ENCODE data around the gene WWOX. TPM values are rescaled to one million over a fixed set of nuclear protein-coding genes. Genes with fewer than 3 reads are reported as not detected.

The WWOX gene
- polyA plus RNA-seq, 2 of the 4 experiments (the other 2 are of a cell fraction): 16.0 to 17.2 TPM

- no peak for FAIRE-seq
- TF ChIP-seq KDM1A (IDR thresholded peaks at IDR 0.05; ENCODE audit: low read depth): no peak
- TF ChIP-seq POLR2AphosphoS2 (conservative IDR thresholded peaks at IDR 0.05; ENCODE audit: low read length): no peak
- TF ChIP-seq NR3C1 (IDR thresholded peaks at IDR 0.05): no peak
- TF ChIP-seq FOSB (CRISPR knock-in tag; IDR thresholded peaks at IDR 0.05): no peak
- ATAC-seq: no peak
- POLR2A ChIA-PET: no interaction called here
- Histone ChIP-seq H3K4me1 (no peaks in the 10 kb centered on the region), H3K4me2 (no peak overlapping the region), H3K27ac (no peak overlapping the region), H3K4me3 (no peak overlapping the region), H3K9me3 (peaks cover 17% of the 10 kb centered on the region)
- 85% methylated on average over 5 of the region's 5 CpGs for WGBS (ENCODE audit: missing lambda C conversion rate)
- CTCF ChIA-PET: interaction anchor here (0.8 to 1.7 kb wide), 2 partner anchors 25 to 75 kb away, joined by 3 to 6 read pairs; no protein-coding TSS in a partner anchor
- no peak for DNase-seq (ENCODE audit: low read depth in 1 of 2, low spot score in 1 of 2)
Measured at GRCh38 chr16:78161023-78161729, 61.7 kb downstream of the WWOX start.

DNA sequence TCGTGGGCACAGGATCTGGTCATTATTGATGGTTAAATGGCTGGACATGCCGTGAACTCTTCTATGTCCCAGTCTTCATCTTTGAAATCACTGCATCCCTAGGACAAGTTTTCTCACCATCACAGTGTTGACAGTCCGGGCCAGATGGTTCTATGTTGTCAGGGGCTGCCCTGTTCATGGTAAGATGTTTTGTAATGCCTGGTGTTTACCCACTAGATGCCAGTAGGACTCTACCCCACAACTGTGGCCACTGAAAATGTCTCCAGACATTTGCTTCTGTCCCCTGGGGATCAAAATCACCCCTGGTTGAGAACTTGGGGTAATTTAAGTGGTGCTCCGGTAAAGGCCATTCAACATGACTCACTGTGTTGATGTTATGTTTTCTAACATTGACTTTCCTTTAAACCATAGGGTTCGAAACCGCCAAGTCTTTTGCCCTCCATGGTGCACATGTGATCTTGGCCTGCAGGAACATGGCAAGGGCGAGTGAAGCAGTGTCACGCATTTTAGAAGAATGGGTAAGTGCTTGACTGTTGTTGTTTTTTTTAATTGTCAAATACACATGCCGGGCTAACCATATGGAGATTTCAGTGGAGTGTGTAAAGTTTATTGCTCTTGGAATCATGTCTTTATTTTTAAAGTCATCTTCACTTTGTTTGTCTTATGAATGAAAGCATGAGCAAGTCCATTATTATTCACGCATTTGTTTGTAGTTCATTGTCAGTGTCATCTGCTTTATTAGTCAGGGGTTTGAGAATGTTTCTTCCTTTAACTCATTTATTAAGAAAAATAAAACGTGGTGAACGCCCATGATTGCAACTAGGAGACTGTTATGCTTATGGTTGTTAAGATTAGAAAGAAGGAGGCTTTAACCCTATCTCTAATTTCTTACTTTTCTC lies 64.6 kb downstream of the WWOX start:
- ATAC-seq (no peak), FAIRE-seq (no peak), DNase-seq (ENCODE audit: low read depth in 1 of 2, low spot score in 1 of 2) (no peak)
- Histone ChIP-seq H3K27ac (no peak overlapping the region), H3K4me2 (no peak overlapping the region), H3K4me1 (no peaks in the 10 kb centered on the region), H3K4me3 (no peak overlapping the region), H3K9me3 (peaks cover 17% of the 10 kb centered on the region)
- CTCF ChIA-PET: no interaction called here
- WGBS (ENCODE audit: missing lambda C conversion rate): 75% methylated on average over 12 of the region's 12 CpGs
- POLR2A ChIA-PET: no interaction called here
- TF ChIP-seq NR3C1 (IDR thresholded peaks at IDR 0.05) (no peak), TFCP2L1 (CRISPR knock-in tag; IDR thresholded peaks at IDR 0.05) (no peak)

DNA sequence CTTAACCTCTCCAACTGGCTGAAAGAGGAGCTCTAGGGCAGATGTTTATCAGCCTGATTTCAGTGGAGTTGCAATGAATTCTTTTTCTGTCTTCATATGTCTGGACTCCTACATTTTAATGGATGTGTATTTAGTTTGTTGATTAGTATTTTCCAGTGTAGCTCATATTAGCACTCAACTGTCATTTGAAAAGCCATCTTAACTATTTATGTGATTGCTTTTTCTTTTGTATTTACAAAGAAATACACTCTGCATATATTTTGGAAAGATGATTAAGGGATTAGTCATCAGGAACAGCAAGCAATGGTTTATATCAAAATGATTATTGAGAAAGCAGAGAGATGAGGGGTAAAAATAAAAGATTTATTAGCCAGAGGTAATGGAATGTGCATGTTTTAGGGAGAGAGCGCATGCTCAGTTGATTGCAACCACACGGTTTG lies 71.1 kb downstream of the WWOX start:
- Histone ChIP-seq H3K9me3 (0 out of 3 replicates have a peak, but pooled peaks cover 3% of the 10 kb centered on the region), H3K27ac (no peak overlapping the region), H3K4me3 (no peak overlapping the region), H3K4me2 (no peak overlapping the region), H3K4me1 (no peaks in the 10 kb centered on the region)
- TF ChIP-seq MAX (IDR thresholded peaks at IDR 0.05): no peak
- TF ChIP-seq NR3C1 (IDR thresholded peaks at IDR 0.05): no peak
- no peak for TF ChIP-seq FOXS1 (CRISPR knock-in tag; IDR thresholded peaks at IDR 0.05)
- no peak for TF ChIP-seq EHMT2 (IDR thresholded peaks at IDR 0.05; ENCODE audit: low read depth)
- TF ChIP-seq, protein P1, sequence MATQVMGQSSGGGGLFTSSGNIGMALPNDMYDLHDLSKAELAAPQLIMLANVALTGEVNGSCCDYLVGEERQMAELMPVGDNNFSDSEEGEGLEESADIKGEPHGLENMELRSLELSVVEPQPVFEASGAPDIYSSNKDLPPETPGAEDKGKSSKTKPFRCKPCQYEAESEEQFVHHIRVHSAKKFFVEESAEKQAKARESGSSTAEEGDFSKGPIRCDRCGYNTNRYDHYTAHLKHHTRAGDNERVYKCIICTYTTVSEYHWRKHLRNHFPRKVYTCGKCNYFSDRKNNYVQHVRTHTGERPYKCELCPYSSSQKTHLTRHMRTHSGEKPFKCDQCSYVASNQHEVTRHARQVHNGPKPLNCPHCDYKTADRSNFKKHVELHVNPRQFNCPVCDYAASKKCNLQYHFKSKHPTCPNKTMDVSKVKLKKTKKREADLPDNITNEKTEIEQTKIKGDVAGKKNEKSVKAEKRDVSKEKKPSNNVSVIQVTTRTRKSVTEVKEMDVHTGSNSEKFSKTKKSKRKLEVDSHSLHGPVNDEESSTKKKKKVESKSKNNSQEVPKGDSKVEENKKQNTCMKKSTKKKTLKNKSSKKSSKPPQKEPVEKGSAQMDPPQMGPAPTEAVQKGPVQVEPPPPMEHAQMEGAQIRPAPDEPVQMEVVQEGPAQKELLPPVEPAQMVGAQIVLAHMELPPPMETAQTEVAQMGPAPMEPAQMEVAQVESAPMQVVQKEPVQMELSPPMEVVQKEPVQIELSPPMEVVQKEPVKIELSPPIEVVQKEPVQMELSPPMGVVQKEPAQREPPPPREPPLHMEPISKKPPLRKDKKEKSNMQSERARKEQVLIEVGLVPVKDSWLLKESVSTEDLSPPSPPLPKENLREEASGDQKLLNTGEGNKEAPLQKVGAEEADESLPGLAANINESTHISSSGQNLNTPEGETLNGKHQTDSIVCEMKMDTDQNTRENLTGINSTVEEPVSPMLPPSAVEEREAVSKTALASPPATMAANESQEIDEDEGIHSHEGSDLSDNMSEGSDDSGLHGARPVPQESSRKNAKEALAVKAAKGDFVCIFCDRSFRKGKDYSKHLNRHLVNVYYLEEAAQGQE (IDR thresholded peaks at IDR 0.05): no peak
- TF ChIP-seq RARB (CRISPR knock-in tag; IDR thresholded peaks at IDR 0.05): no peak
- no peak for FAIRE-seq
- no peak for DNase-seq (ENCODE audit: low read depth in 1 of 2, low spot score in 1 of 2)
- CTCF ChIA-PET: no interaction called here
- no peak for ATAC-seq
- POLR2A ChIA-PET: no interaction called here
- 75% methylated on average over 2 of the region's 2 CpGs for WGBS (ENCODE audit: missing lambda C conversion rate)

- no peaks in the 10 kb centered on the region for H3K4me1 ChIP-seq
- H3K27ac ChIP-seq: no peak overlapping the region
- no peak for DNase-seq (ENCODE audit: low read depth in 1 of 2, low spot score in 1 of 2)
- ATAC-seq: no peak
- 0 out of 3 replicates have a peak, but pooled peaks cover 4% of the 10 kb centered on the region for H3K9me3 ChIP-seq
- no peak for FAIRE-seq
- no peak for TF ChIP-seq CBX8 (IDR thresholded peaks at IDR 0.05)
- no peak for TF ChIP-seq FOSL2 (IDR thresholded peaks at IDR 0.05)
- TF ChIP-seq FOSL2 (CRISPR knock-in tag; IDR thresholded peaks at IDR 0.05): no peak
- no peak for TF ChIP-seq PHF8 (IDR thresholded peaks at IDR 0.05; ENCODE audit: borderline replicate concordance, low read depth)
- TF ChIP-seq JUNB (IDR thresholded peaks at IDR 0.05): no peak
- TF ChIP-seq EP300 (IDR thresholded peaks at IDR 0.05): no peak
- no peak for TF ChIP-seq HDAC2 (IDR thresholded peaks at IDR 0.05)
- TF ChIP-seq, protein P2, sequence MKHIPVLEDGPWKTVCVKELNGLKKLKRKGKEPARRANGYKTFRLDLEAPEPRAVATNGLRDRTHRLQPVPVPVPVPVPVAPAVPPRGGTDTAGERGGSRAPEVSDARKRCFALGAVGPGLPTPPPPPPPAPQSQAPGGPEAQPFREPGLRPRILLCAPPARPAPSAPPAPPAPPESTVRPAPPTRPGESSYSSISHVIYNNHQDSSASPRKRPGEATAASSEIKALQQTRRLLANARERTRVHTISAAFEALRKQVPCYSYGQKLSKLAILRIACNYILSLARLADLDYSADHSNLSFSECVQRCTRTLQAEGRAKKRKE (CRISPR knock-in tag; IDR thresholded peaks at IDR 0.05; ENCODE audit: low read depth): no peak
- TF ChIP-seq TFCP2L1 (CRISPR knock-in tag; IDR thresholded peaks at IDR 0.05): no peak
- TF ChIP-seq BHLHE40 (IDR thresholded peaks at IDR 0.05; ENCODE audit: low read depth, low read length): no peak
- TF ChIP-seq, protein P3, sequence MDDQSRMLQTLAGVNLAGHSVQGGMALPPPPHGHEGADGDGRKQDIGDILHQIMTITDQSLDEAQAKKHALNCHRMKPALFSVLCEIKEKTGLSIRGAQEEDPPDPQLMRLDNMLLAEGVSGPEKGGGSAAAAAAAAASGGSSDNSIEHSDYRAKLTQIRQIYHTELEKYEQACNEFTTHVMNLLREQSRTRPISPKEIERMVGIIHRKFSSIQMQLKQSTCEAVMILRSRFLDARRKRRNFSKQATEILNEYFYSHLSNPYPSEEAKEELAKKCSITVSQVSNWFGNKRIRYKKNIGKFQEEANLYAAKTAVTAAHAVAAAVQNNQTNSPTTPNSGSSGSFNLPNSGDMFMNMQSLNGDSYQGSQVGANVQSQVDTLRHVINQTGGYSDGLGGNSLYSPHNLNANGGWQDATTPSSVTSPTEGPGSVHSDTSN (IDR thresholded peaks at IDR 0.05): no peak
- no peak for TF ChIP-seq HOXB13 (CRISPR knock-in tag; IDR thresholded peaks at IDR 0.05; ENCODE audit: low read depth)
- ChIA-PET CTCF (no interaction called here), POLR2A (no interaction called here)
- 70% methylated on average over 3 of the region's 3 CpGs for WGBS (ENCODE audit: missing lambda C conversion rate)
- H3K4me2 ChIP-seq: no peak overlapping the region
- no peak overlapping the region for H3K4me3 ChIP-seq
Measured at GRCh38 chr16:78175287-78175686, 75.8 kb downstream of the WWOX start.
